GM12878 (cell line): ENCODE results near the gene ZC3H11A. TPM values are rescaled to one million over a fixed set of nuclear protein-coding genes. Genes with fewer than 3 reads are reported as not detected.

Source experiments
- ASH2L ChIP-seq: fragments of 300-600, 200-600 bp; sonication (generic); IDR thresholded peaks from 2 replicates; pipeline ENCODE4 v1.6.1; 2017; ENCODE audit warnings: low read depth, mild to moderate bottlenecking, borderline replicate concordance
- ATF7 ChIP-seq: fragments of 450-650 bp; IDR thresholded peaks from 2 replicates; pipeline ENCODE4 v1.6.1; 2016; ENCODE audit warnings: low read depth, mild to moderate bottlenecking
- EP300 ChIP-seq, 2 experiments: fragments of 150-350 bp in 1 of 2; IDR thresholded peaks; 2 replicates each; pipeline ENCODE4 v1.6.1; 2011 to 2012; ENCODE audit warnings: low read depth in 2 of 2, low read length in 2 of 2, borderline replicate concordance in 1 of 2, improper control_type of control experiment in 1 of 2, inconsistent platforms in 1 of 2; ENCODE audit not compliant: control insufficient read depth in 1 of 2
- KAT2A ChIP-seq: conservative IDR thresholded peaks from 2 replicates; pipeline ENCODE4 v1.6.1; 2011; ENCODE audit warnings: low read depth, low read length; ENCODE audit not compliant: control insufficient read depth
- MTA2 ChIP-seq: fragments of 450-650 bp; IDR thresholded peaks from 2 replicates; pipeline ENCODE4 v1.6.1; 2016; ENCODE audit warnings: low read depth, mild to moderate bottlenecking, moderate library complexity
- NR2C1 ChIP-seq: fragments of 450-650 bp; IDR thresholded peaks from 2 replicates; pipeline ENCODE4 v1.6.1; 2017; ENCODE audit warnings: antibody characterized with exemption, mild to moderate bottlenecking, moderate library complexity
- PML ChIP-seq: IDR thresholded peaks from 2 replicates; pipeline ENCODE4 v1.6.1; 2012; ENCODE audit warnings: low read length, inconsistent platforms
- SIN3A ChIP-seq: IDR thresholded peaks from 2 replicates; pipeline ENCODE4 v1.6.1; 2012; ENCODE audit warnings: low read depth, low read length, improper control_type of control experiment
- TAF1 ChIP-seq: IDR thresholded peaks from 2 replicates; pipeline ENCODE4 v1.6.1; 2011; ENCODE audit warnings: mild to moderate bottlenecking, low read depth, low read length, borderline replicate concordance
- TARDBP ChIP-seq: IDR thresholded peaks from 2 replicates; pipeline ENCODE4 v1.6.1; 2016; ENCODE audit warnings: borderline replicate concordance
- YY1 ChIP-seq: IDR thresholded peaks from 2 replicates; pipeline ENCODE4 v1.6.1; 2011; ENCODE audit warnings: low read depth, mild to moderate bottlenecking, low read length
- ZNF217 ChIP-seq: fragments of 450-650 bp; IDR thresholded peaks from 2 replicates; pipeline ENCODE4 v1.6.1; 2017; ENCODE audit warnings: antibody characterized with exemption, mild to moderate bottlenecking
- polyA plus RNA-seq, 11 experiments: library from polyadenylated mRNA; depleted of rRNA in 4 of 11; unstranded in 6 of 11; stranded (reverse) in 5 of 11; fragments of >200 nt; fragmentation: Nextera tagmentation in 4 of 11; fragmentation: Illumina TruSeq in 1 of 11; extraction: Ambion mirVana in 4 of 11; extraction: Trizol in 1 of 11; gene quantifications; 1 replicate in 1 of 11; 2 replicates in 10 of 11; pipeline versions ENCODE4 v1.2.1 to v1.2.3, GENCODE V29; 2011 to 2016; ENCODE audit warnings: inconsistent platforms in 2 of 11, missing spikeins in 2 of 11, low read depth in 1 of 11
- total RNA-seq, 4 experiments: library from RNA; depleted of rRNA in 3 of 4; stranded (reverse); fragments of >200 nt in 3 of 4; fragmentation: Illumina TruSeq in 1 of 4; extraction: Trizol in 1 of 4; gene quantifications; 2 replicates each; pipeline versions ENCODE4 v1.2.1 to v1.2.3, GENCODE V29; 2013 to 2021
- TF ChIP-seq, protein P1 (sequence below): fragments of 450-650 bp; formaldehyde crosslinking; IDR thresholded peaks from 2 replicates; pipeline ENCODE4 v1.5.0; 2022; ENCODE audit warnings: mild to moderate bottlenecking, missing genetic modification characterization
- TF ChIP-seq, protein P2 (sequence below): IDR thresholded peaks from 2 replicates; pipeline ENCODE4 v1.6.1; 2011; ENCODE audit warnings: low read depth, mild to moderate bottlenecking, low read length, moderate library complexity, borderline replicate concordance; ENCODE audit errors: extremely low read depth
- TF ChIP-seq, protein P3 (sequence below): IDR thresholded peaks from 2 replicates; pipeline ENCODE4 v1.6.1; 2011; ENCODE audit warnings: low read depth, low read length, improper control_type of control experiment, borderline replicate concordance
- TF ChIP-seq, protein P4 (sequence below): fragments of 450-650 bp; IDR thresholded peaks from 2 replicates; pipeline ENCODE4 v1.6.1; 2018; ENCODE audit warnings: borderline replicate concordance, mild to moderate bottlenecking; ENCODE audit not compliant: partially characterized antibody
- TF ChIP-seq, protein P5 (sequence below): fragments of 450-650 bp; IDR thresholded peaks from 2 replicates; pipeline ENCODE4 v1.6.1; 2016; ENCODE audit warnings: mild to moderate bottlenecking, moderate library complexity, borderline replicate concordance

The ZC3H11A gene
- total and polyA plus RNA-seq, 10 of the 15 experiments (the other 5 are each of a cell fraction or from before 2014, with no cell fraction given) = 21.1 to 123 (median 60.8) TPM

DNA sequence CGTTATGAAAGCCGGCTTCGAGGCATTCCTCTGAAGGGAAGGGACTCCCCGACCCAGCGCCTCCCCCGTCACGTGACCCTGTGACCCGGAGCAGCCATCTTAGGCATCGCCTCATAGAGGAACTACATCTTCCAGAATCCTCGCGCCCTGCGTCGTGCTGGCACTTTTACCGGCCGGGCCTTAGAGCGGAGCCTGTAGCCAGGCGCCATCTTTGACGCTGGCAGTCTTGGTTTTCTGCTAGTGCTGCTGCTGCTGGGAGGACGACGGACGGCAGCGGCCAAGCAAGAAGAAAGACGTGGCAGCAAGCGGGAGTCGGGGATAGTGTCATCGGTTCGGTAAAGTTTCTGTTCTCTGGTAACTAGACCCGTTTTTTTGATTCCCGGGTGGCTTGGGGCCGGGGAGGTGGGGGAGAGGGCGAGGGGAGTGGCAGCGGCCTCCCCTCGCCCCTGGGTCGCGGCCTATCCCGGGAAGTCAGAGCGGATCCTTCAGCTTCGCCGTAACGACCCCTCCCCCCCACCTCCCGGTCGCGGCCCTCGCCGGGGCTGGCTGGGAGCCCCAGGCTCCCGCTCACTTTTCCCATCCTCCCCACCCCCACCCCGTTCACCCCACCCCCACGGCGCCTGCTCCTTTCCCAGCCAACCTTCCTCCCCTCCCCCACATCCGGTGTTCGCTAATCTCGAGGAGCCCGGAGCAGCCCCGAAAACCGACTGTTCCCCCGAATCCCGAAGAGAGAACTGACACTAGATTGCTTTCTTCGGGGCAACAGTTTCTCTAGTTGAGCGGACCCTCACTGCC is at the start of gene ZC3H11A, which contains the start of gene ZBED6 (continued):
- TF ChIP-seq KAT2A (no peak), ZNF217 (no peak), MTA2 (peak; percentile 46; the same call in 1 of the 2 replicates), EP300 (IDR thresholded peaks at IDR 0.05; ENCODE audit: borderline replicate concordance in 1 of 2, control insufficient read depth in 1 of 2, low read depth in 2 of 2, low read length in 2 of 2) (peak in 1 of 2 experiments; percentile 16; a peak in 1 of 4 replicates), TARDBP (peak; percentile 85; the same call in 1 of the 2 replicates), TAF1 (peak; percentile 59; the same call in 1 of the 2 replicates), ATF7 (peak; percentile 88; the same call in 1 of the 2 replicates), NR2C1 (peak; percentile 93), SIN3A (peak; percentile 69; the same call in 1 of the 2 replicates), PML (0 out of 2 replicates have a peak, but pooled peaks have one; percentile 30), YY1 (peak; percentile 97), ASH2L (no peak)
- TF ChIP-seq, protein P1, sequence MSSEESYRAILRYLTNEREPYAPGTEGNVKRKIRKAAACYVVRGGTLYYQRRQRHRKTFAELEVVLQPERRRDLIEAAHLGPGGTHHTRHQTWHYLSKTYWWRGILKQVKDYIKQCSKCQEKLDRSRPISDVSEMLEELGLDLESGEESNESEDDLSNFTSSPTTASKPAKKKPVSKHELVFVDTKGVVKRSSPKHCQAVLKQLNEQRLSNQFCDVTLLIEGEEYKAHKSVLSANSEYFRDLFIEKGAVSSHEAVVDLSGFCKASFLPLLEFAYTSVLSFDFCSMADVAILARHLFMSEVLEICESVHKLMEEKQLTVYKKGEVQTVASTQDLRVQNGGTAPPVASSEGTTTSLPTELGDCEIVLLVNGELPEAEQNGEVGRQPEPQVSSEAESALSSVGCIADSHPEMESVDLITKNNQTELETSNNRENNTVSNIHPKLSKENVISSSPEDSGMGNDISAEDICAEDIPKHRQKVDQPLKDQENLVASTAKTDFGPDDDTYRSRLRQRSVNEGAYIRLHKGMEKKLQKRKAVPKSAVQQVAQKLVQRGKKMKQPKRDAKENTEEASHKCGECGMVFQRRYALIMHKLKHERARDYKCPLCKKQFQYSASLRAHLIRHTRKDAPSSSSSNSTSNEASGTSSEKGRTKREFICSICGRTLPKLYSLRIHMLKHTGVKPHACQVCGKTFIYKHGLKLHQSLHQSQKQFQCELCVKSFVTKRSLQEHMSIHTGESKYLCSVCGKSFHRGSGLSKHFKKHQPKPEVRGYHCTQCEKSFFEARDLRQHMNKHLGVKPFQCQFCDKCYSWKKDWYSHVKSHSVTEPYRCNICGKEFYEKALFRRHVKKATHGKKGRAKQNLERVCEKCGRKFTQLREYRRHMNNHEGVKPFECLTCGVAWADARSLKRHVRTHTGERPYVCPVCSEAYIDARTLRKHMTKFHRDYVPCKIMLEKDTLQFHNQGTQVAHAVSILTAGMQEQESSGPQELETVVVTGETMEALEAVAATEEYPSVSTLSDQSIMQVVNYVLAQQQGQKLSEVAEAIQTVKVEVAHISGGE = peak; percentile 66
- TF ChIP-seq, protein P2, sequence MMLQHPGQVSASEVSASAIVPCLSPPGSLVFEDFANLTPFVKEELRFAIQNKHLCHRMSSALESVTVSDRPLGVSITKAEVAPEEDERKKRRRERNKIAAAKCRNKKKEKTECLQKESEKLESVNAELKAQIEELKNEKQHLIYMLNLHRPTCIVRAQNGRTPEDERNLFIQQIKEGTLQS = peak; percentile 88
- TF ChIP-seq, protein P3, sequence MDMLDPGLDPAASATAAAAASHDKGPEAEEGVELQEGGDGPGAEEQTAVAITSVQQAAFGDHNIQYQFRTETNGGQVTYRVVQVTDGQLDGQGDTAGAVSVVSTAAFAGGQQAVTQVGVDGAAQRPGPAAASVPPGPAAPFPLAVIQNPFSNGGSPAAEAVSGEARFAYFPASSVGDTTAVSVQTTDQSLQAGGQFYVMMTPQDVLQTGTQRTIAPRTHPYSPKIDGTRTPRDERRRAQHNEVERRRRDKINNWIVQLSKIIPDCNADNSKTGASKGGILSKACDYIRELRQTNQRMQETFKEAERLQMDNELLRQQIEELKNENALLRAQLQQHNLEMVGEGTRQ = peak; percentile 95
- TF ChIP-seq, protein P4, sequence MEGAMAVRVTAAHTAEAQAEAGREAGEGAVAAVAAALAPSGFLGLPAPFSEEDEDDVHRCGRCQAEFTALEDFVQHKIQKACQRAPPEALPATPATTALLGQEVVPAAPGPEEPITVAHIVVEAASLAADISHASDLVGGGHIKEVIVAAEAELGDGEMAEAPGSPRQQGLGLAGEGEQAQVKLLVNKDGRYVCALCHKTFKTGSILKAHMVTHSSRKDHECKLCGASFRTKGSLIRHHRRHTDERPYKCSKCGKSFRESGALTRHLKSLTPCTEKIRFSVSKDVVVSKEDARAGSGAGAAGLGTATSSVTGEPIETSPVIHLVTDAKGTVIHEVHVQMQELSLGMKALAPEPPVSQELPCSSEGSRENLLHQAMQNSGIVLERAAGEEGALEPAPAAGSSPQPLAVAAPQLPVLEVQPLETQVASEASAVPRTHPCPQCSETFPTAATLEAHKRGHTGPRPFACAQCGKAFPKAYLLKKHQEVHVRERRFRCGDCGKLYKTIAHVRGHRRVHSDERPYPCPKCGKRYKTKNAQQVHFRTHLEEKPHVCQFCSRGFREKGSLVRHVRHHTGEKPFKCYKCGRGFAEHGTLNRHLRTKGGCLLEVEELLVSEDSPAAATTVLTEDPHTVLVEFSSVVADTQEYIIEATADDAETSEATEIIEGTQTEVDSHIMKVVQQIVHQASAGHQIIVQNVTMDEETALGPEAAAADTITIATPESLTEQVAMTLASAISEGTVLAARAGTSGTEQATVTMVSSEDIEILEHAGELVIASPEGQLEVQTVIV = peak; percentile 86
- TF ChIP-seq, protein P5, sequence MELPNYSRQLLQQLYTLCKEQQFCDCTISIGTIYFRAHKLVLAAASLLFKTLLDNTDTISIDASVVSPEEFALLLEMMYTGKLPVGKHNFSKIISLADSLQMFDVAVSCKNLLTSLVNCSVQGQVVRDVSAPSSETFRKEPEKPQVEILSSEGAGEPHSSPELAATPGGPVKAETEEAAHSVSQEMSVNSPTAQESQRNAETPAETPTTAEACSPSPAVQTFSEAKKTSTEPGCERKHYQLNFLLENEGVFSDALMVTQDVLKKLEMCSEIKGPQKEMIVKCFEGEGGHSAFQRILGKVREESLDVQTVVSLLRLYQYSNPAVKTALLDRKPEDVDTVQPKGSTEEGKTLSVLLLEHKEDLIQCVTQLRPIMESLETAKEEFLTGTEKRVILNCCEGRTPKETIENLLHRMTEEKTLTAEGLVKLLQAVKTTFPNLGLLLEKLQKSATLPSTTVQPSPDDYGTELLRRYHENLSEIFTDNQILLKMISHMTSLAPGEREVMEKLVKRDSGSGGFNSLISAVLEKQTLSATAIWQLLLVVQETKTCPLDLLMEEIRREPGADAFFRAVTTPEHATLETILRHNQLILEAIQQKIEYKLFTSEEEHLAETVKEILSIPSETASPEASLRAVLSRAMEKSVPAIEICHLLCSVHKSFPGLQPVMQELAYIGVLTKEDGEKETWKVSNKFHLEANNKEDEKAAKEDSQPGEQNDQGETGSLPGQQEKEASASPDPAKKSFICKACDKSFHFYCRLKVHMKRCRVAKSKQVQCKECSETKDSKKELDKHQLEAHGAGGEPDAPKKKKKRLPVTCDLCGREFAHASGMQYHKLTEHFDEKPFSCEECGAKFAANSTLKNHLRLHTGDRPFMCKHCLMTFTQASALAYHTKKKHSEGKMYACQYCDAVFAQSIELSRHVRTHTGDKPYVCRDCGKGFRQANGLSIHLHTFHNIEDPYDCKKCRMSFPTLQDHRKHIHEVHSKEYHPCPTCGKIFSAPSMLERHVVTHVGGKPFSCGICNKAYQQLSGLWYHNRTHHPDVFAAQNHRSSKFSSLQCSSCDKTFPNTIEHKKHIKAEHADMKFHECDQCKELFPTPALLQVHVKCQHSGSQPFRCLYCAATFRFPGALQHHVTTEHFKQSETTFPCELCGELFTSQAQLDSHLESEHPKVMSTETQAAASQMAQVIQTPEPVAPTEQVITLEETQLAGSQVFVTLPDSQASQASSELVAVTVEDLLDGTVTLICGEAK = peak; percentile 66; the same call in 1 of the 2 replicates
